GM03348 (cell line): ENCODE results near the gene CDK10.

ENCODE experiments used
- DNase-seq: peaks from one replicate; pipeline ENCODE4 v3.0.0; 2012; ENCODE audit warnings: low spot score

Gene CDK10

GRCh38 chr16:89712274-89712781 lies 25.8 kb downstream of the CDK10 start:
- no peak for DNase-seq

GRCh38 chr16:89716493-89716892 lies 30.0 kb downstream of the CDK10 start:
- no peak for DNase-seq

GRCh38 chr16:89716916-89717687 lies 30.6 kb downstream of the CDK10 start:
- no peak for DNase-seq

GRCh38 chr16:89717688-89718505 lies 31.4 kb downstream of the CDK10 start:
- DNase-seq, result no peak

GRCh38 chr16:89720551-89720812 lies 34.0 kb downstream of the CDK10 start:
- DNase-seq, result no peak

GRCh38 chr16:89720813-89721545 lies 34.5 kb downstream of the CDK10 start, which contains the start of the genes VPS9D1 and ZNF276:
Gene VPS9D1, minus strand, starts transcription at chr16:89720898. Its CDS starts 37 bp downstream, at chr16:89720861.
Gene ZNF276, plus strand, starts transcription at chr16:89721537. Its CDS starts 104 bp downstream, at chr16:89721641.
- DNase-seq, result peak; percentile 93

- DNase-seq, result peak; percentile 77
Measured at GRCh38 chr16:89721546-89722391, 35.3 kb downstream of the CDK10 start.

GRCh38 chr16:89722392-89723278 lies 36.1 kb downstream of the CDK10 start:
- no peak for DNase-seq

GRCh38 chr16:89723279-89724250 lies 37.1 kb downstream of the CDK10 start:
- DNase-seq, result peak; percentile 28

- DNase-seq, result no peak
Measured at GRCh38 chr16:89727406-89728120, 41.1 kb downstream of the CDK10 start.

GRCh38 chr16:89729293-89729692 lies 42.8 kb downstream of the CDK10 start:
- no peak for DNase-seq

GRCh38 chr16:89729863-89730593 lies 43.5 kb downstream of the CDK10 start:
- DNase-seq, result no peak

- DNase-seq, result no peak
Measured at GRCh38 chr16:89730610-89731234, 44.2 kb downstream of the CDK10 start.

- no peak for DNase-seq
Measured at GRCh38 chr16:89732142-89732917, 45.8 kb downstream of the CDK10 start.

GRCh38 chr16:89732918-89733242 lies 46.4 kb downstream of the CDK10 start:
- DNase-seq, result no peak

GRCh38 chr16:89733322-89733721 lies 46.8 kb downstream of the CDK10 start:
- DNase-seq, result no peak

GRCh38 chr16:89733792-89734191 lies 47.3 kb downstream of the CDK10 start:
- no peak for DNase-seq
